Endothelial cell (in vitro differentiated cells): Measurements from ENCODE around the gene VTI1A. TPM values are rescaled to one million over a fixed set of nuclear protein-coding genes. Genes with fewer than 3 reads are reported as not detected.

Source experiments
- DNase-seq: peaks from one replicate; pipeline ENCODE4 v3.0.0; 2021; ENCODE audit warnings: low spot score
- H3K27ac Mint-ChIP-seq: one replicate; pipeline ENCODE4 v1.8.0; 2021; ENCODE audit warnings: mixed read lengths, inconsistent platforms; ENCODE audit not compliant: unreplicated experiment
- H3K27me3 Mint-ChIP-seq: one replicate; pipeline ENCODE4 v1.8.0; 2021; ENCODE audit warnings: mild to moderate bottlenecking, moderate library complexity, mixed read lengths, inconsistent platforms; ENCODE audit not compliant: unreplicated experiment
- H3K36me3 Mint-ChIP-seq: one replicate; pipeline ENCODE4 v1.8.0; 2021; ENCODE audit warnings: mild to moderate bottlenecking, low read depth, mixed read lengths, inconsistent platforms; ENCODE audit not compliant: unreplicated experiment
- H3K4me1 Mint-ChIP-seq: one replicate; pipeline ENCODE4 v1.8.0; 2021; ENCODE audit warnings: mild to moderate bottlenecking, mixed read lengths, inconsistent platforms; ENCODE audit not compliant: unreplicated experiment
- H3K4me3 Mint-ChIP-seq: one replicate; pipeline ENCODE4 v1.8.0; 2021; ENCODE audit warnings: mild to moderate bottlenecking, mixed read lengths, inconsistent platforms; ENCODE audit not compliant: unreplicated experiment
- H3K9me3 Mint-ChIP-seq: one replicate; pipeline ENCODE4 v1.8.0; 2021; ENCODE audit warnings: mixed read lengths, inconsistent platforms; ENCODE audit not compliant: unreplicated experiment
- CTCF ChIP-seq: fragments of 200-600 bp; sonication (generic); IDR thresholded peaks from one replicate; pipeline ENCODE4 v1.5.0; 2021; ENCODE audit warnings: antibody characterized with exemption; ENCODE audit not compliant: unreplicated experiment
- total RNA-seq: library from RNA; stranded (reverse); fragmentation: NEBNext Ultra II Directional; extraction: Animal tissue kit (Norgen Biotek cat#: 25700); gene quantifications from one replicate; pipeline ENCODE4 v1.2.1, GENCODE V29; 2021; ENCODE audit not compliant: unreplicated experiment

VTI1A gene
- total RNA-seq, 1 donor from 2014 or later, result 35.4 TPM

- no peak for TF ChIP-seq CTCF
- peaks cover 2% of the 10 kb centered on the region for H3K27me3 Mint-ChIP-seq
These were observed 379.1 kb downstream of the VTI1A start for GRCh38 chr10:112826018-112826697.

GRCh38 chr10:112827086-112827485 lies 380.1 kb downstream of the VTI1A start:
- no peak for DNase-seq
- Mint-ChIP-seq H3K9me3 (no peaks in the 10 kb centered on the region), H3K27me3 (peaks cover 2% of the 10 kb centered on the region), H3K4me1 (no peaks in the 10 kb centered on the region), H3K36me3 (peaks cover 8% of the 10 kb centered on the region), H3K4me3 (no peak overlapping the region), H3K27ac (no peak overlapping the region)
- no peak for TF ChIP-seq CTCF

More at GRCh38 chr10:112826018-112826697, 379.1 kb downstream of the VTI1A start:
- H3K4me3 Mint-ChIP-seq, result no peak overlapping the region
- no peak for DNase-seq
- peaks cover 3% of the 10 kb centered on the region for H3K36me3 Mint-ChIP-seq
- H3K9me3 Mint-ChIP-seq, result no peaks in the 10 kb centered on the region
- no peaks in the 10 kb centered on the region for H3K4me1 Mint-ChIP-seq
- H3K27ac Mint-ChIP-seq, result no peak overlapping the region

GRCh38 chr10:112827951-112828350 lies 380.9 kb downstream of the VTI1A start:
- Mint-ChIP-seq H3K27me3 (no peaks in the 10 kb centered on the region), H3K36me3 (peaks cover 5% of the 10 kb centered on the region), H3K27ac (no peak overlapping the region), H3K4me3 (no peak overlapping the region), H3K9me3 (no peaks in the 10 kb centered on the region), H3K4me1 (no peaks in the 10 kb centered on the region)
- no peak for DNase-seq
- no peak for TF ChIP-seq CTCF

- no peaks in the 10 kb centered on the region for H3K9me3 Mint-ChIP-seq
- TF ChIP-seq CTCF, result no peak
- H3K4me1 Mint-ChIP-seq, result peaks cover 2% of the 10 kb centered on the region
- no peaks in the 10 kb centered on the region for H3K27me3 Mint-ChIP-seq
- no peak overlapping the region for H3K4me3 Mint-ChIP-seq
- no peak for DNase-seq
- peaks cover 5% of the 10 kb centered on the region for H3K36me3 Mint-ChIP-seq
- H3K27ac Mint-ChIP-seq, result no peak overlapping the region
These were observed 384.8 kb downstream of the VTI1A start for GRCh38 chr10:112831859-112832258.

- Mint-ChIP-seq H3K4me1 (peaks cover 2% of the 10 kb centered on the region), H3K4me3 (no peak overlapping the region)
These were observed 385.4 kb downstream of the VTI1A start for GRCh38 chr10:112832361-112832878.

More at GRCh38 chr10:112832361-112832878, 385.4 kb downstream of the VTI1A start:
- peaks cover 5% of the 10 kb centered on the region for H3K36me3 Mint-ChIP-seq
- DNase-seq, result no peak
- no peak for TF ChIP-seq CTCF
- no peaks in the 10 kb centered on the region for H3K9me3 Mint-ChIP-seq
- peaks cover 2% of the 10 kb centered on the region for H3K27me3 Mint-ChIP-seq
- no peak overlapping the region for H3K27ac Mint-ChIP-seq
